Coronary artery (tissue), 2 donors: ENCODE measurements around the gene IFTAP.
"Not testable (repeated sequence)": the region's sequence is repeated elsewhere in the genome, so short reads cannot be mapped to it uniquely, and the experiment has no call there.

Experiments
- DNase-seq: peaks from one replicate; pipeline ENCODE4 v3.0.0-alpha.2; 2017; ENCODE audit warnings: low spot score
- H3K27ac ChIP-seq, 2 donors: fragments of 200-600 bp; sonication (generic); one replicate each; pipeline ENCODE4 v1.5.1; 2016 to 2019
- H3K4me3 ChIP-seq: fragments of 200-600 bp; sonication (generic); 2 replicates; pipeline ENCODE4 v1.5.1; 2016; ENCODE audit warnings: mild to moderate bottlenecking, moderate library complexity
- CTCF ChIP-seq: fragments of 200-600 bp; sonication (generic); IDR thresholded peaks from one replicate; pipeline ENCODE4 v1.5.1; 2019; ENCODE audit warnings: antibody characterized with exemption

Gene IFTAP

GRCh38 chr11:36594316-36594989 lies at the start of gene IFTAP:
Gene IFTAP, plus strand, starts transcription at chr11:36594502. Its CDS starts 15,602 bp downstream, at chr11:36610104.
- DNase-seq: peak; percentile 76
- H3K4me3 ChIP-seq: peak within 1 kb of the TSS; percentile 84
- peak within 1 kb of the TSS; percentile 22 to 68 for H3K27ac ChIP-seq
- no peak for TF ChIP-seq CTCF

GRCh38 chr11:36550385-36551115 lies 43.8 kb upstream of the IFTAP start:
- Histone ChIP-seq H3K27ac (no peak overlapping the region), H3K4me3 (no peak overlapping the region)
- no peak for DNase-seq
- no peak for TF ChIP-seq CTCF

- not testable (repeated sequence) for H3K4me3 ChIP-seq, H3K27ac ChIP-seq, DNase-seq
Measured at GRCh38 chr11:36557390-36557789, 36.9 kb upstream of the IFTAP start.

- H3K27ac ChIP-seq: no peak overlapping the region
- TF ChIP-seq CTCF: no peak
- DNase-seq: no peak
- no peak overlapping the region for H3K4me3 ChIP-seq
Measured at GRCh38 chr11:36557991-36558390, 36.3 kb upstream of the IFTAP start.

GRCh38 chr11:36558571-36559413 lies 35.5 kb upstream of the IFTAP start:
- no peak for TF ChIP-seq CTCF
- DNase-seq: no peak
- no peak overlapping the region for H3K27ac ChIP-seq
- no peak overlapping the region for H3K4me3 ChIP-seq

- Histone ChIP-seq H3K4me3 (peak overlapping the region; percentile 66), H3K27ac (no peak overlapping the region)
- DNase-seq: no peak
- TF ChIP-seq CTCF: peak; percentile 56
Measured at GRCh38 chr11:36564376-36565030, 29.8 kb upstream of the IFTAP start.

- no peak for DNase-seq
- H3K27ac ChIP-seq: no peak overlapping the region
- TF ChIP-seq CTCF: no peak
- peak overlapping the region; percentile 66 for H3K4me3 ChIP-seq
Measured at GRCh38 chr11:36565031-36565610, 29.2 kb upstream of the IFTAP start.
